ENCODE data around the gene OR51F2.
"Not testable (repeated sequence)": the region's sequence is repeated elsewhere in the genome, so short reads cannot be mapped to it uniquely, and the experiment has no call there.

Gene OR51F2

GRCh38 chr11:4821021-4821420 lies at the start of gene OR51F2:
TSS of gene OR51F2 (plus strand) at chr11:4821321. CDS start at chr11:4821422, 101 bp downstream.
- no peak for DNase-seq (ENCODE audit: low spot score)

- no peak for DNase-seq (ENCODE audit: low spot score)
These were observed 38.7 kb upstream of the OR51F2 start for GRCh38 chr11:4782454-4782853.

- DNase-seq (ENCODE audit: low spot score) = no peak
These were observed 23.9 kb upstream of the OR51F2 start for GRCh38 chr11:4797206-4797605.

GRCh38 chr11:4798427-4799183 lies 22.5 kb upstream of the OR51F2 start:
- DNase-seq (ENCODE audit: low spot score) = no peak

- not testable (repeated sequence) for DNase-seq (ENCODE audit: low spot score)
These were observed 19.8 kb upstream of the OR51F2 start for GRCh38 chr11:4801316-4801715.

- DNase-seq (ENCODE audit: low spot score) = no peak
These were observed 16.8 kb upstream of the OR51F2 start, which contains the start of gene OR52R1 for GRCh38 chr11:4804280-4804679. TSS of gene OR52R1 (minus strand) at chr11:4804380. CDS start at chr11:4804380, 0 bp downstream.

GRCh38 chr11:4808476-4808875 lies 12.6 kb upstream of the OR51F2 start:
- no peak for DNase-seq (ENCODE audit: low spot score)

- no peak for DNase-seq (ENCODE audit: low spot score)
These were observed 11.9 kb upstream of the OR51F2 start for GRCh38 chr11:4809246-4809645.

- DNase-seq (ENCODE audit: low spot score) = no peak
These were observed 4.0 kb downstream of the OR51F2 start for GRCh38 chr11:4825132-4825531.

GRCh38 chr11:4826425-4826824 lies 5.3 kb downstream of the OR51F2 start:
- no peak for DNase-seq (ENCODE audit: low spot score)

- no peak for DNase-seq (ENCODE audit: low spot score)
These were observed 9.2 kb downstream of the OR51F2 start for GRCh38 chr11:4830346-4830745.

GRCh38 chr11:4830909-4831308 lies 9.8 kb downstream of the OR51F2 start:
- no peak for DNase-seq (ENCODE audit: low spot score)

GRCh38 chr11:4839851-4840549 lies 18.9 kb downstream of the OR51F2 start:
- DNase-seq (ENCODE audit: low spot score) = no peak

GRCh38 chr11:4848908-4849532 lies 27.9 kb downstream of the OR51F2 start, which contains the start of gene OR51S1:
TSS of gene OR51S1 (minus strand) at chr11:4849208. CDS start at chr11:4849208, 0 bp downstream.
- no peak for DNase-seq (ENCODE audit: low spot score)

- no peak for DNase-seq (ENCODE audit: low spot score)
These were observed 29.9 kb downstream of the OR51F2 start for GRCh38 chr11:4851033-4851432.

- DNase-seq (ENCODE audit: low spot score) = not testable (repeated sequence)
These were observed 33.2 kb downstream of the OR51F2 start for GRCh38 chr11:4854286-4854685.

GRCh38 chr11:4862447-4863236 lies 41.5 kb downstream of the OR51F2 start:
- no peak for DNase-seq (ENCODE audit: low spot score)

- DNase-seq (ENCODE audit: low spot score) = no peak
These were observed 42.8 kb downstream of the OR51F2 start for GRCh38 chr11:4863876-4864275.

- no peak for DNase-seq (ENCODE audit: low spot score)
These were observed 44.7 kb downstream of the OR51F2 start for GRCh38 chr11:4865855-4866254.
